AG10803 (cell line): ENCODE results near the gene OR2B2.

Source experiments
- DNase-seq: peaks from one replicate; pipeline ENCODE4 v3.0.0; 2010; ENCODE audit warnings: low read depth
- H3K4me3 ChIP-seq: 2 replicates; pipeline ENCODE4 v1.5.1; 2011; ENCODE audit warnings: mild to moderate bottlenecking, low read length, control low read depth
- CTCF ChIP-seq: conservative IDR thresholded peaks from 2 replicates; pipeline ENCODE4 v1.5.1; 2011; ENCODE audit warnings: mild to moderate bottlenecking, low read length, control low read depth, inconsistent platforms

Gene OR2B2

GRCh38 chr6:27864906-27865849 is 47.0 kb downstream of the OR2B2 start:
- H3K4me3 ChIP-seq, result peak overlapping the region; percentile 82
- peak; percentile 98 for DNase-seq
- no peak for TF ChIP-seq CTCF

DNA sequence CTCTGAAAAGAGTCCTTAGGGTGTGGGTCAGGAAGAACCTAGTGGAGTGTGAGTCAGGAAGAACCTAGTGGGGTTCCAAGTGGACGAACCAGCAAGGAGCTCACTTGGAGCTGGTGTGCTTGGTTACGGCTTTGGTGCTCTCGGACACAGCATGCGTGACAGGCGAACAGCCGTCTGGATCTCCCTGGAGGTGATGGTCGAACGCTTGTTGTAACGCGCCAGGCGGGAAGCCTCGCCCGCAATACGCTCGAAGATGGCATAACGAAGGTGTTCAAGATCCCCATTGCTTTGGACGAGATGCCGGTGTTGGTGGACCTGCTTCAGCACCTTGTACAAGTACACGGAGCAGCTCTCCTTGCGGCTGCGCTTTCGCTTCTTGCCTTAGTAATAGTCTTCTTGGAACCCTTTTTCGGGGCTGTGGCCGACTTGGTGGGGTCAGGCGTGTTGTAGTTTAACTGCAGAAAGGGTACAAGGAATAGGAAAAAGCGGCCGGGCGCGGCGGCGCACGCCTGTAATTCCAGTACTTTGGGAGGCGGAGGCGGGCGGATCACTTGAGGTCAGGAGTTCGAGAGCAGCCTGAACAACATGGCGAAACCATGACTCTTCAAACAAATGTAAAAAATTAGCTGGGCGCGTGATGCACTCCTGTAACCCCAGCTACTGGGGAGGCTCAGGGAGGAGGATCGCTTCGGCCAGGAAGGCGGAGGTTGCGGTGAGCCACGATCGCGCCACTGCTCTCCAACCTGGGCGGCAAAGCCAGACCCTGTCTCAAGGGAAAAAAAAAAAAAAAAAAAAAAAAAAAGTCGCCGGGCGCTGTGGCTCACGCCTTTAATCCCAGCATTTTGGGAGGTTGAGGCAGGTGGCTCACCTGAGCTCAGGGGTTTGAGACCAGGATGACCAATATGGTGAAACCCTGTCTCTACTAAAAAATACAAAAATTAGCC is 48.0 kb downstream of the OR2B2 start:
- no peak for TF ChIP-seq CTCF
- peak; percentile 16 for DNase-seq
- H3K4me3 ChIP-seq, result peak overlapping the region; percentile 82

- no peak for TF ChIP-seq CTCF
- H3K4me3 ChIP-seq, result no peak overlapping the region
- DNase-seq, result no peak
Observed at GRCh38 chr6:27862396-27863066, 49.7 kb downstream of the OR2B2 start.

- no peak overlapping the region for H3K4me3 ChIP-seq
- no peak for DNase-seq
- no peak for TF ChIP-seq CTCF
Observed at GRCh38 chr6:27861861-27862260, 50.3 kb downstream of the OR2B2 start.

- no peak for DNase-seq
- TF ChIP-seq CTCF, result no peak
- H3K4me3 ChIP-seq, result no peak overlapping the region
Observed at GRCh38 chr6:27861276-27861840, 50.8 kb downstream of the OR2B2 start.
